Adipocyte (in vitro differentiated cells): ENCODE data around the gene SH3BP4.
A peak's percentile ranks its signal among the peaks of the same experiment; 100 is the strongest.

Source experiments
- DNase-seq: peaks from one replicate; pipeline ENCODE4 v3.0.0-alpha.2; 2015; ENCODE audit warnings: low read depth
- H3K27me3 ChIP-seq: replicated peaks from 2 replicates; pipeline ENCODE4 v1.7.0; 2013; ENCODE audit warnings: mild to moderate bottlenecking, low read length, moderate library complexity; ENCODE audit not compliant: control insufficient read depth, insufficient read depth
- H3K36me3 ChIP-seq: 2 replicates; pipeline ENCODE4 v1.7.0; 2013; ENCODE audit warnings: low read length, mild to moderate bottlenecking, moderate library complexity; ENCODE audit not compliant: control insufficient read depth, insufficient read depth, severe bottlenecking
- H3K4me1 ChIP-seq: 2 replicates; pipeline ENCODE4 v1.7.0; 2013; ENCODE audit warnings: mild to moderate bottlenecking, low read length, moderate library complexity; ENCODE audit not compliant: control insufficient read depth, insufficient read depth
- H3K4me3 ChIP-seq: 2 replicates; pipeline ENCODE4 v1.7.0; 2013; ENCODE audit warnings: mild to moderate bottlenecking, low read length, moderate library complexity
- H3K9ac ChIP-seq: 2 replicates; pipeline ENCODE4 v1.7.0; 2013; ENCODE audit warnings: mild to moderate bottlenecking, low read length, moderate library complexity
- H3K9me3 ChIP-seq: 2 replicates; pipeline ENCODE4 v1.7.0; 2013; ENCODE audit warnings: mild to moderate bottlenecking, low read length, moderate library complexity; ENCODE audit not compliant: control insufficient read depth

SH3BP4 gene

DNA sequence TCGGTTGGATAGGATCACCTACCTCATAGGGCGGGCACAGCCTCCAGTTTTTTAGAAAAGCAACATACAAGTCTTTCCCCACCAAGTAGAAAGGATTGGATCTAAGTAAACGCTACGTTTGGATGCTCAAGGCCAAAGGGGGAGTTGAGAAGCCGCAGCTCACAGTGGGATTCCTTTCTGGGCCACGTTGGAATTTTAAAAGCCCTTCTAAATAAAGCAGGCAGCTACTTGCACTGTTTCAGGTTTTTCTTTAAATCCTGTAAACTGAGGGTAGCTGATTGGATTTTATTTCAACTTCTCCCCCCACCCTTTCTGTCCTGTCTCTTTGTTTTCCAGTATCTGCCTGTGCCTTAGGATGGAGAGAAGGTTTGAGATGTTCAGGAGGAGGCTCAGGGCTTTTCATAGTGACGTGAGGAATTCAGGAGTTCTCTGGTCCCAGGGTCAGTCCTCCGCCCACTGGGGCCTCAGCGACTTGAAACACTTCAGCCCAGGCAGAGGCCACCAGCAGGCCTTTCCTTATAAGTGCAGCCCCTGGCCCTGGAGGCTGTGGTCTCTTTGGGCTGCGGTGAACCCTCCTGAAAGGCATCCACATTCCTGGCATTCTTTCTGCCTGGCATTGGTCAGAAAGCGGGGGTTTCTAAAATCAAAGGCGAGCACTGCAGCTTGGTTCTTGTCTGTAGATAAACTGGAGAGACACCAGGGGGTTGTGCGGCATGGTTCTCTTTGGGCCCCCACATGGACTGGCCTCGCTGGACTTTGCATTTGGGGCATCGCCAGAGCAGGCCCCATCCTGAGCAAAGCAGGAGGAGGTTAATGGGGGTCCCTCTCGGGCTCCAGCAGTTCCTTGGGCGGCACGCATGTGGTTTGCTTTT is 44.5 kb downstream of the SH3BP4 start:
- H3K4me3 ChIP-seq = no peak overlapping the region
- H3K36me3 ChIP-seq = peaks cover 51% of the 10 kb centered on the region
- H3K27me3 ChIP-seq = no peaks in the 10 kb centered on the region
- no peaks in the 10 kb centered on the region for H3K9me3 ChIP-seq
- DNase-seq = peak; percentile 88
- peaks cover 21% of the 10 kb centered on the region for H3K4me1 ChIP-seq
- peak overlapping the region; percentile 17 for H3K9ac ChIP-seq

DNA sequence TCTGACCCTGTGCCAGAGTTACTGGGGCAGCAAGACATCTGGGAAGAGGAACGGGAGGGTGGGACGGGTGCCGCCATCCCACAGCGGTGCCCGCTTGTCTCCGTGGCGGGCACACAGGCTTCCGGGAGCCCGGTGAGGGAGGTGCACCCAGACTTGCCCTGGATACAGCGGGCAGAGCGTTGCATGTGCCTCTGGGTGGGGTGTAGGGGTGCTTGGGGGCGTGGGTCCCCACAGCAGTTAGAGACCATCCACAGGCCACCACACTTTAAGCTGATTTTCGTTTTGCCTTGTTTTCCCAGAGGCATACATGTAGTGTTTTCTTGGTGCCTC is 45.1 kb downstream of the SH3BP4 start:
- Histone ChIP-seq H3K4me1 (peaks cover 15% of the 10 kb centered on the region), H3K36me3 (peaks cover 52% of the 10 kb centered on the region), H3K27me3 (no peaks in the 10 kb centered on the region), H3K9me3 (no peaks in the 10 kb centered on the region), H3K9ac (no peak overlapping the region), H3K4me3 (no peak overlapping the region)
- DNase-seq = no peak

DNA sequence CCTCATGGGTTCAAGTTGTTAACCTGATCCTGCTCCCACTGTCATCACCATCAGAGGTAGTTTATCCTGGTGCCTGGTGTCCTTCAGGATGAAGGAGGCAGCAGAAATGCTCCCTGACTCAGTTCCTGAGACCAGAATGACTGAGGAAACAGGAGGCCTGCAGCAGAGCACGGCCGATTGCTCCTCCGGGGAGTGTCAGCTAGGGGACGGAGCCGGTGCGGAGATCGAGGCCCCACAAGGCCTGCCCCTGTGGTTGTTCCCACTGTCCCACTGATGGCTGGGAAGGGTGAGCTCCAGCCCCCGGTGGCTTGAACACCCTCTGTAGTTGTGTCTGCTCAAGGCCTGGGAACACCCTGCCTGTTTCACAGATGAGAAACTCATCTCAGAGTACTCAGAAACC is 45.6 kb downstream of the SH3BP4 start:
- Histone ChIP-seq H3K4me3 (no peak overlapping the region), H3K27me3 (no peaks in the 10 kb centered on the region), H3K9me3 (no peaks in the 10 kb centered on the region), H3K9ac (no peak overlapping the region), H3K4me1 (peaks cover 10% of the 10 kb centered on the region), H3K36me3 (peaks cover 53% of the 10 kb centered on the region)
- no peak for DNase-seq

DNA sequence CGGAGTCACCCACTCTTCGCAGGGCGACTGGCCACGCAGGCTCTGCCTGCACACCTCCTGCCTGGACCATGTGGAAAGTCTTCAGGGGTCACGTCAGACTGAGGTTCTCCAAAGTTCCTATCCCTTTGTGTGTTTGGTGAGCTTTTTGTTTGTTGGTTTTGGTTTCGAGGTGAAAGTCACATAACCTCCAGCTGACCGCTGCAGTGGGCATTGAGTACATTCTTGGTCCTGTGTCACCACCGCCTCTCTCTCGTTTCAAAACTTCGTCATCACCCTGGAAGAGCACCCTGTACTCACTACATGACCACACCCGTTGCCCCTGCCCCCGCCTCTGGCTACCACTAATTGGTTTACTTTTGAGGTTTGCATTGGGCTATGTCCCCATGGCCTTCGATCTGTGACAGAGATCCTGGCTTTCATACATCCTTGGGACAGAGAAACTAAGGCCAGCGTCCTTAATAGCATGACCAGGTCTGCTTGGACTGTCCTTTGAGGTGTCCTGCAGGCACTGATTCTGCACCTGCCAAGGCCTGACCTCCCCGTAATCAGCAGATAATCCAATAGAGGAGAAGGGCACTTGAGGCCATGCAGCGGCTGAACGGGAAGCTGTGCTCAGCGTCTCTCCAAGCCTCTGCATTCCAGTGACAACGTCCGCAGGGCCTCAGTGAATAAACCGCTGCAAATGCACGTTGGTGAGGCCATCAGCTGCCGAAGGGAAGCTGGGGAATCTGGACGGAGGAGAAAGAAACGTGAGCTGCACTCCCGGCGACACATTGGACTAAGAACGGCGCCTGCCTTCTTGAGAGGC is 46.8 kb downstream of the SH3BP4 start:
- Histone ChIP-seq H3K4me1 (peaks cover 4% of the 10 kb centered on the region), H3K9ac (no peak overlapping the region), H3K27me3 (no peaks in the 10 kb centered on the region), H3K9me3 (no peaks in the 10 kb centered on the region), H3K4me3 (no peak overlapping the region), H3K36me3 (peaks cover 60% of the 10 kb centered on the region)
- no peak for DNase-seq

DNA sequence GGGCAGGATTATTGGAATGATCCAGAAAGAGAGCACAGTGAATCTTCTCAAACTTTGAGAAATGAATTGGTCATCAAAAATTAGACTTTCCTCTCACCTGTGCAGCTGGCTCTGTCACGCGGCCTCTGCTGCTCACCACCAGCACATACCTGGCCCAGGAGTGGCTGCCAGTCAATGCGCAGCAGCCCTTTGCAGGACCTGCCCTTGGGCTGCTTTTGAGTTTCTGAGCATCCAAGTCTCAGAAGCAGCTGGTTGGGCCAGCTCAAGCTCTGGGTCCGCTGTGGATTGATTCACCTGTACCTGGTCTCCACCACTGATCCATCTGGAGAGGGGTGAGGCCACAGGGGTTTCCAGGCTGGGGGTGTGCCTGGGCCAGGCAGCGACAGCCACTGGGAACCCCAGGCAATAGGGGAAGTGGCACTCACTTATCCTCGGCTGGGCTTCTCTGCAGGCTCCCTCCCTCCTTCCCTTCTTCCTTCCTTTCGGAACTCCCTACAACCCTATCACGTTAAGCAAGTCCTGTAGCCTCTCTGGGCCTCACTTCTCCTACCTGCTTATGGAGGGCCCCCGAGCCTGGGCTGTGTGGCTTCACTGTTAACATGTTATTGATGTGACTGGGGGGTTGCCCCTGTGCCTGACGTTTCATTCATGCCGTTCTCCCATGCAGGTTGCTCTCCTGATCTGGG is 48.1 kb downstream of the SH3BP4 start:
- no peaks in the 10 kb centered on the region for H3K9me3 ChIP-seq
- no peak for DNase-seq
- H3K36me3 ChIP-seq = peaks cover 59% of the 10 kb centered on the region
- H3K9ac ChIP-seq = no peak overlapping the region
- no peaks in the 10 kb centered on the region for H3K27me3 ChIP-seq
- no peak overlapping the region for H3K4me3 ChIP-seq
- peaks cover 4% of the 10 kb centered on the region for H3K4me1 ChIP-seq

DNA sequence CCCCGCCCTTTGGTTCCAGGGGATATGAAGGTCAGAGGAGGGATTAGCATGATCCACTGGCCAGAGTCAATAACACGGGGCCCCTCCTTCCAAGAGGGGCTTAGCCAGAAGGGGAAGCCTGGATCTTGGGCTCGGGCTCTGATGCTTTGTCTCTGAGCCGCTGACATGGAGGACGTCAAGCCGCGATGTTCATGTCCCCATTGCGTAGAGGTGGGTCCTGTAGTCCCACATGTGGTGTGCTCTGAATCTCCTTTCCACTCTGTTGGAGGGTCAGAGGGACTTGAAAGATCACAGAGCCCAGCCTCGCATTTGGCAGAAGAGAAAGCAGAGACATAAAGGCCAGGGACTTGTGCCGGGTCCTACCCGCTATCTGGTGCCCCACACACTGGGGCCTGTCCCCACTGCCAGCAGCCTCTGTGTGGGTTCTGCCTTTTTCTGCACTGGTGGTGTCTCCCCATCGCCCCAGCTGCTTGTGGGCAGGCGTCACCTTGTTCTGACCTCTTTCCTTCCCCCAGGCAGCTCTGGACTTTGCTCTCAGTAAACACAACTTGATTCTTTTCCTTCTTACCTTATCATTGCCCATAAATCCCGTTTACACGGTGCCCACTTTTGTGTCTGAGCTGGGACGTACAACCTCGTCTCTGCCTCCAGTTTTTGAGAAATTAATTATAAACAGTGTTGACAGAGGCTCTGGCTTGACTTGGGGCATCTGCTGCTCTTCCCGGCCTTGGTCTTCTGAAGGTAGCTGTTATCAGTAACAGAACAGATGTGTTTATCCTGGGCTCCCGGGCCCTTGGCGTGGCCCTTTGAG is 48.8 kb downstream of the SH3BP4 start:
- H3K36me3 ChIP-seq = peaks cover 52% of the 10 kb centered on the region

DNA sequence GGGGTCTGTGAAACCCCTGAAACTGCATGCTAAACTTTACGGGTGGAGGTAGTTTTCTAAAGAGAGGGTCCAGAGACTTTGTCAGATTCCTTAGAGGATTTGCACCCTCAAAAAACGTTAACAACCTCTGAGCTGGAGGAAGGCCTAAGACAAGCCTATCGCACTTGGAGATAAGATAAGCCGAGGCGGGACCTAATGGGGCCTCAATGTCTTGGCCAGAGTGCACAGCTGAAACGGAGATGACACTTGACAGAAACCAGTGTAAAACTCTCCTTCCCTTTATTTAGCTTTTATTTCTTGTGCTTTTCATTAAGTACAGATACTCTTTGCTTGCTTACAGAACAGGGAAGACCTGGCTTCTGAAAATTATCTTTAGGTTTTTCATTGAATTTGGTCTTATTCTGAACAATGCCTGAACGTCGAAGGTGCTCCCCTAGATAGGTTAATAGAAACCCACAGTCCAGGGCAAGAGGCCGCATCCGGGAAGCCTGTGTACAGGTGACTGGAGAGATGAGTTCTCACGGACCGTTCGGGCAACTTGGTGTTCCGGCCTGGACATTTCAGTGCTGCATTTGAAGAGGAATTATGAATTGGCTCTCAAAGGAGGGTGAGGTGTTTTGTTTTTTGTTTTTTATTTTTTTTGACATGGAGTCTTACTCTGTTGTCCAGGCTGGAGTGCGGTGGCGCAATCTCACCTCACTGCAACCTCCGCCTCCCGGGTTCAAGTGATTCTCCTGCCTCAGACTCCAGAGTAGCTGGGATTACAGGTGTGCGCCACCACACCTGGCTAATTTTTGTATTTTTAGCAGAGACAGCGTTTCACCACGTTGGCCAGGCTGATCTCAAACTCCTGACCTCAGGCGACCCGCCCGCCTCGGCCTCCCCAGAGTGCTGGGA is 49.7 kb downstream of the SH3BP4 start:
- no peak overlapping the region for H3K9ac ChIP-seq
- no peak for DNase-seq
- H3K4me1 ChIP-seq = peaks cover 10% of the 10 kb centered on the region
- peaks cover 45% of the 10 kb centered on the region for H3K36me3 ChIP-seq
- H3K4me3 ChIP-seq = no peak overlapping the region
- H3K9me3 ChIP-seq = no peaks in the 10 kb centered on the region
- no peaks in the 10 kb centered on the region for H3K27me3 ChIP-seq

More for the DNA sequence above, 48.8 kb downstream of the SH3BP4 start:
- Histone ChIP-seq H3K4me3 (no peak overlapping the region), H3K9ac (no peak overlapping the region), H3K9me3 (no peaks in the 10 kb centered on the region), H3K4me1 (peaks cover 7% of the 10 kb centered on the region), H3K27me3 (no peaks in the 10 kb centered on the region)
- DNase-seq = no peak

DNA sequence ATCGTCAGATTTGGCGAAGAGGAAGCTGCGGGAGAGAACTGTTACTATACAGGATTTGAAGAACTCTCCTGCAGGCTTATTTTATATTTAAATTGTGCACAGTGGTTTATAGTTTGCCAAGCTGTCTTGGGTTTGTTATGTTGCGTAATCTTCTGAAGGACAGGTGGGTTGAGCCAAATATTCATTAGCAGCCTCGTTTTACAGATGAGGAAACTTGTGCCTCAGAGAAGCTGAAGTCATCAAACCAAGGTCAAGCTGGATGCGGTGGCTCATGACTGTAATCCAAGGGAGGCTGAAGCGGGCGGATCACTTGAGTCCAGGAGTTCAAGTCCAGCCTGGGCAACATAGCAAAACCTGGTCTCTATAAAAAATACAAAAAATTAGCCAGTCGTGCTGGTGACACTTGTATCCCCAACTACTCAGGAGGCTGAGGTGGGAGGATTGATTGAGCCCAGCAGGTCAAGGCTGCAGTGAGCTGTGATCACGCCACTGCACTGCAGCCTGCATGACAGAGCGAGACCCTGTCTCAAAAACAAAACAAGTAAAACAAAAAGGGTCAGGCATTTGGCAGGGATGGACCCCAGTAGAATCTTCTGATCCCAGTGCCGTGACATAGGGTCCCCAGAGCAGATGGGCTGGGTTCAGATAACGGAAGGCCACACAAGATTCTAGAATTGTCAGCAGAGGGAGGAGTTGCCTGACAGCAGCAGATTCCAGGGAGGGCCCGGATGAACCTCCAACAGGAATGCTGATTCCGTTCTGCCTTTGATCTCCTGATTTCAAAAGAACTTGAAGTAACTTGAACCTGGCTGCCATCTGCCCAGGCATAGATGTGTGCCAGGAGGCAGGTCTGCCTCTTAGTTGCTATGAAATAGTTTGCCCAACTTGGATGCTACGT is 50.6 kb downstream of the SH3BP4 start:
- no peaks in the 10 kb centered on the region for H3K9me3 ChIP-seq
- peaks cover 8% of the 10 kb centered on the region for H3K4me1 ChIP-seq
- H3K4me3 ChIP-seq = no peak overlapping the region
- DNase-seq = peak; percentile 42
- no peak overlapping the region for H3K9ac ChIP-seq
- peaks cover 37% of the 10 kb centered on the region for H3K36me3 ChIP-seq
- no peaks in the 10 kb centered on the region for H3K27me3 ChIP-seq

DNA sequence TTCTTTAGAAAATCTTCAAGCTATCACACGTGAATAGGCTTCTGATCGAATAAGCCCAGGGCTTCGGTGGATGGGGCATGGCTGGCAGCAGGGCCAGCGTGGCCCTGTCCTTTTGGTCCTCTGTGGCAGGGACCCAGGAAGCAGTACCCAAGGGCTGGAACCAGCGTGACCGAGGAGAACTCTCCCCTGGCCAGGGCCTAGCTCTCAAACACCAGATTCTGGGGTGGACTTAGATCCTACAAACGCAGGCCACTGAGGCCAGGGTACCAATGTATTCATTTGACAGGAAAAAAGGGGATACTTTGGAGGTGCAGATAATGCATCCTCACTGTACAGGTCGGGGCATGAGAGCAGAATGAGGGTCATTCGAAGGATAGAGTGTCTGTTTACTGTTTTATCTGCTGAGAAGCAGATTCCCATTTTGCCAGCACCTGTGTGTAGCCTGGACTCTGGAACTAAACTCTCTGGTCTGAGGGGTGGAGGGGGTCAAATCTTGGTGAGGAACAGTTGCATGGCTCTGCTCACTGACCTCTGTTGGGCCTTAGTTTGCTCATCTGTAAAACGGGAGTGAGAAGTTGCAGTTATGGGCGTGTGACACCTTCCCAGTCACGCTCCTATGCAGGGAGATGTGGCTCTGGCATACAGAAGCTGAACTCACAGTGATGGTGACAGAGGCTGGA is 51.4 kb downstream of the SH3BP4 start:
- H3K4me1 ChIP-seq = peaks cover 8% of the 10 kb centered on the region
- no peak overlapping the region for H3K4me3 ChIP-seq
- peaks cover 33% of the 10 kb centered on the region for H3K36me3 ChIP-seq
- DNase-seq = no peak
- H3K9ac ChIP-seq = no peak overlapping the region
- H3K9me3 ChIP-seq = no peaks in the 10 kb centered on the region
- no peaks in the 10 kb centered on the region for H3K27me3 ChIP-seq
